ENCODE data around the gene FAU.
A peak's percentile ranks its signal among the peaks of the same experiment; 100 is the strongest.
"Not testable (repeated sequence)": the region's sequence is repeated elsewhere in the genome, so short reads cannot be mapped to it uniquely, and the experiment has no call there.

The FAU gene

GRCh38 chr11:65124480-65125196, 2.7 kb upstream of the FAU start:
- DNase-seq = no peak

- no peak for DNase-seq
These were observed 478 bp downstream of the FAU start for GRCh38 chr11:65121447-65121864.

DNA sequence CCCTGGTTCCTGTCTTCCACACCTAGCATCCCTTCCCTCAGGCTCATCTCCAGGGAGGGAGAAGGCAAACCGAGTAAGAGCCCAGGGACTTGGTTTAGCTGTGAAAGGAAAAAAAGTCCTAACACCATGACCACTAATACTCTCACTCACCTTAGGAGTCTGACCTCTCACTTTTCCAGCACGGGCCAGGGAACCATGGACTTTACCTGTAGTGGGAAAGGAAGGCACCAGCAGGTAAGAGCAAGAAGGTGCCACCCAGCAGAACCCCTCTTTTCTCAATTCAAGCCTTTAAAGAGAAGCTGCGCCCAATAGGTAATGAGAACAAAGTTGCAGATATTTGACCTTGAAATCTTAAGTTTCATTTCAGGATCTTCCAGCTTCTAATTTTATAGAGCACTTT, 1.1 kb downstream of the FAU start:
- DNase-seq = no peak

DNA sequence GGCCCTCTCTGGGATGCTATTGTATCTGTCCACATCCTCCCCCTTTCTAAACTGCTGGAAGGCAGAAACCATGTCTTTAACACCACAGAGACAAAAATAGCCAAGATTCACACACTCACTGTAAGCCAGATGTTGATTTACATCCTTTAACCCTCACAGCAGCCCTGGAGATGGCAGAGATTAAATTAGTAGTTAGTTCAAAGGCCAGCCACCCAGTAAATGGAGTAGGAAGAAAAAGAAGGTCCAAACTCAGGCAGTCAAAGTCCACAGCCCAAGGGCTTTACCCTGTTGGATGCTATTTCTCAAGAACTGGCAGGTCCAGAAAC, 2.3 kb downstream of the FAU start:
- no peak for DNase-seq

GRCh38 chr11:65118891-65119669, 2.9 kb downstream of the FAU start:
- not testable (repeated sequence) for DNase-seq

DNA sequence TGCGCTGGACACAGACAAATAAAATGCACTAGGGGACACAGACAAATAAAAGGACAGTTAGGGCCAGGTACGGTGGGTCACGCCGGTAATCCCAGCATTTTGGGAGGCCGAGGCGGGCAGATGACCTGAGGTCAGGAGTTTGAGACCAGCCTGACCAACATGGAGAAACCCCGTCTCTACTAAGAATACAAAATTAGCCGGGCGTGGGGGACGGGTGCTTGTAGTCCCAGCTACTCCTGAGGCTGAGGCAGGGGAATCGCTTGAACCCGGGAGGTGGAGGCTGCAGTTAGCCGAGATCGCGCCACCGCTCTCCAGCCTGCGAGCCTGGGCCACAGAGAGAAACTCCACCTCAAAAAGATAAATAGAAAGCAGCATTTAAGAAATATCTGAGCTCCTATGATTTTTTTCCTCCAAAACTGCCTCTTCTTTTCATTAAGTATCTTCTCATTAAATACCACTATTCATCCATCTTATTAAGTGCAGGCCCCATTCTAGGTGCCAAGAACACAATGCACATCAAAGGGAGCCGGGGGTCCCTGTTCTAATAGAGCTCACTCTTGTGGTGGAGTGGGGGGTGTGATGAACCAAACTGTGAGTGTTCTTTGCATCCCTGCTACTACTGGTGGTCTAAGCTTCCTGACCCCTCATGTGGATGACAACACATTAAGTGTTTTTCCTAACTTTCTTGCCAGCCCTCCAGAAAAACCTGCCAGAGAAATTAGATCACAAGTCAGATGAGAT, 3.7 kb downstream of the FAU start:
- no peak for DNase-seq

DNA sequence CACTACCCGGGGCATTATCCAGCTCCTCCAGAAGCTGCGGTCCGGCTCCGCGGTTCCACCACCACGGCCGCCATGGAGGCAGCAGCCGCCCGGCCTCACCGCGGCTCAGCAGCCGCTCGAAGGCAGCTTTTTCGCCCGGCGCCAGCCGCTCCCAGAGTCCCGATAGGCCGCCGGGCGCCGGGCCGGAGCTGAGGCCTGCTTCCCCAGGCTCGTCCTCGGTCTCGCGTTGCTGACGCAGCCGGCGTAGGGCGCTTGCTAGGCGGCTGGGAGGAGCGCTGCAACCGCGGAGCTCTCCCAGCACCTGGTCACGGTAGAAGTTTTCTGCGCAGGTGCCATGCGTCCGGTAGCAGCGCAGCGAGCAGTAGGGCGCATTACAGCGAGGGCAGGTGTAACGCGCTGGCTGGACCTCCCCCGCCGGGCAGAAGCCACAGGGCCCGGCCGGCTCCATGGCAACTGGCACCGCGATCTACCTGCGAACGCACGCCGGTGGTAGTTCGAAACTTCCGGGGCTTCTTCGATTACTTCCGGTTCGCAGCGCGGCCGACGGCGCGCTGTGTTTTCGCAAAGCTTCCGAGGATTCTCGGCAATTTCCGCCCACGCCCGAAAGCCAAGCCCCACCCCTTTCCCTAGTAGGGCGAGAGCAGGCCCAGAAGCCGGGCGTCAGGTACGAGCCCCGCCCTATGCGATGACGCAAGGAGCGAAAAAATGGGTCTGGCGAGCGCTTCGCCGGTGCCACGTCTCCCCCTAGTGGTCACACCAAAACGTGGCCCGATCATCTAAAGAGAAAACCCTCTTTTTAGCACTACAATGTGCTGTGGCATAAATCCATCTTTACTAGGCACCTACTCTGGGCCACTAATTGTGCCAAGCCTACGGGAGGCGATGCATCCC, 4.5 kb downstream of the FAU start, which contains the start of gene ZNHIT2:
ZNHIT2 (minus strand) TSS at position 496 of the 891 bp plus-strand sequence; CDS start at position 448, 48 bp downstream.
- peak; percentile 53 to 100 (median 98) for DNase-seq

DNA sequence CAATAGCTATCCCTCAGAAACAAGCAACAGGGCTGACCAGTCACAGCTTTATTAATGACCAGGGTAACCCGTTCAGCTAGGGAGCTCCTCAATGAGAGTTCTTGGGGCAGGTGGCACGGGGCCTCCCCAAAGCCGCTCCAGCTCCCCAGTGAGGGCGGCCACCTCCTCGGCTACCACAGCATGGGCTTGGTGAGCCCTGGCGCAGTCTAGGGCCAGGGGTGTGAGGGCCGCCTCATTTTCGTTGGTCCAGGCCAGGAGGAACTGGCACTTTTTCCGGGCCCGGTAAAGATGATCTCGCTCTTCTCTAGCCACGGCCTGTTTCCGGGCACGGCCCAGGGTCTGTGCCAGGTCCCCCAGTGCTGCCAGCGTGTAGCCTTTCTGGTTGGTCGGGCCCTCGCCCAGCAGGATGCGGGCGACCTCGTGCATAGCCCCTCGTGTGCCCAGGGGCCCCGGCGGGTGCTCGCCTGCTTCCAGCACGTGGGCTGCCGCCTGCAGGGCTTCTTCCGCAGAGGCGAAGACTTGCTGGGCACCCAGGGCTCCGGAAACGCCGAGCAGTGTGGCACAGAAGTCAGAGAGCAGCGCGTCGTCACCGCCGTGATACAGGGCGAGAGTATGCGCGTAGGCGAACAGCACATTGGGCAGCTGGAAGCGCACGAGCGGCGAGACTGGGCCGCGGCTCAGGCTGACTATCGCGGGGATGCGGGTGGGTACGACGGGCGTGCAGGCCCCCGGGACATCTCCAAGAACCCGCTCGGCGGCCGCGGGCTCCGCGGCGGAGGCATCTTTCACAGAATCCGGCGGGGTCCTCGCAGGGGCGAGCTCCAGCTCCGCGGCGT, 5.3 kb downstream of the FAU start:
- DNase-seq = peak in 10 of 56 donors; percentile 20 to 55 (median 42)

DNA sequence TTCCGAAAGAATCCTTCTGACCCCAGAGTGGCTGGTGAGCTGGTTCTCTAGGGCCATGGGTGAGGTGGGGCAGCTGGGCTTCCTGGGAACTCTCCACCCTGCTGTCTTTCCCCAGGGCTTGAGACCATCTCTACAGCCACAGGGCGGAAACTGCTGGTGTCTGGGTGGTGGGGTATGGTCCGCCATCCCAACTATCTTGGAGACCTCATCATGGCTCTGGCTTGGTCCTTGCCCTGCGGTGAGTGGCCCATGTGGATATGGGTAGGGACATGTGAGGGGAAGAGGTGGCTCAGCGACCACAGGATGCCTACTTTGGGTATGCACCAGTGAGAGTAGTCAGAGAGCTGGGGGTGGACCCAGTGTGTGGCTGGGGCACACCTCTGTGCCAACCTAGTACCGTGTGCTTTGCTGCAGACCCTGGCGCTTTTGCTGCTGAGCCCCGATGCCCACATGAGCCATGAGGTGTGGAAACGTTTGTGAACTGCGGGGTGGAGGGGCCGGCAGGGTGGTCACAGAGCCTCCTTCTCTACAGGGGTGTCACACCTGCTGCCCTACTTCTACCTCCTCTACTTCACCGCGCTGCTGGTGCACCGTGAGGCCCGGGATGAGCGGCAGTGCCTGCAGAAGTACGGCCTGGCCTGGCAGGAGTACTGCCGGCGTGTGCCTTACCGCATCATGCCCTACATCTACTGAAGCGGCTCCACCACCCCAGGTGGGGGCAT, 6.4 kb downstream of the FAU start:
- DNase-seq = no peak

DNA sequence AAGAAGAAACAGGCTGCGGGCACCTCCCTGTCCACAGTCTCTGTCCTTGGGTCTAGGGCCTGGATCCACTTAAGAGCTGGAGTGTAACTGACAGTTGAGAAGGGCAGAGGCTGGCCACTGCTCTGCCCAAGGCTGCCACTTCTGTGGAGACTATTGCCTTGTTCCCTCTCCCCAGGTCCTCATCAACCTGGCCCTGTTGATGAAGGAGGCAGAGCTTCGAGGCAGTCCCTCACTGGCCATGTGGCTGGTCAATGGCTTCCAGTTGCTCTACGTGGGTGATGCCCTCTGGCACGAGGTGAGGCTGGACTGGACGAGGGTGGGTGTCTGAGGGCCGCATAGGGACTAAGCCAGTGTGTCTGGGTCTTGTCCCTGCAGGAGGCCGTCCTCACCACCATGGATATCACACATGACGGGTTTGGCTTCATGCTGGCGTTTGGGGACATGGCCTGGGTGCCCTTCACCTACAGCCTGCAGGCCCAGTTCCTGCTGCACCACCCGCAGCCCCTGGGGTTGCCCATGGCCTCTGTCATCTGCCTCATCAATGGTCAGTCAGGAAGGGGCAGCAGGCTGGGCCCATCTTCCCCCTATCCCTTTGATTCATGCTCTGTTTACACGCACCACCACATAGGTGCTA, 7.3 kb downstream of the FAU start:
- no peak for DNase-seq

- no peak for DNase-seq
These were observed 8.1 kb downstream of the FAU start for GRCh38 chr11:65113839-65114238.

GRCh38 chr11:65113361-65113756, 8.6 kb downstream of the FAU start:
- DNase-seq = no peak

GRCh38 chr11:65112546-65113360, 9.2 kb downstream of the FAU start:
- DNase-seq = peak in 41 of 56 donors; percentile 10 to 72 (median 44)

GRCh38 chr11:65111744-65112545, 10.0 kb downstream of the FAU start, which contains the start of gene TM7SF2:
Gene TM7SF2, plus strand, starts transcription at chr11:65111872. Its CDS starts 144 bp downstream, at chr11:65112016.
- peak; percentile 36 to 98 (median 94) for DNase-seq

DNA sequence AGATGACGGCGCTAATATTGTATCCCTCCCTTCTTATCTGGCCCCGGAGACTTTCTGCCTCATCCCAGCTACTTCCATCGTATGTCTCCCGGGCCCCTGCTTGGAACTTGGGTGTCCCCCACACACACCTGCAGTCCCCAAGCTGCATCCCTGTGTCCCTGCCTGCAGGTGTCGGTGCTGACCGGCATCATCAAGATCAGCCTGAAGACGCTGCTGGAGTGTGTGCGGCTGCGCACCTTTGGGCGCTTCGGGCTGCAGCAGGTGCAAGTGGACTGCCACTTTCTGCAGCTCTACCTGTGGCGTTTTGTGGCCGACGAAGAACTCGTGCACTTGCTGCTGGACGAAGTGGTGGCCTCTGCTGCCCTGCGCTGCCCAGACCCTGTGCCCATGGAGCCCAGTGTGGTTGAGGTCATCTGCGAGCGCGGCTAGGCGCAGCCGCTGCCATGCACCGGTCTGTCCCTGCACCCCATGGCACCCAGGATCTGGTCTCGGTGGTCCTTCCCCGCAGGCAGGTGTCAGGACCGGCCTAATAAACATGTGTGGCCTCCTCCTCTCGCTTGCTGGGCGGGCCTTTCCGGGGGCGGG, 10.7 kb downstream of the FAU start:
- DNase-seq = no peak

- DNase-seq = peak; percentile 17 to 91 (median 73)
These were observed 11.5 kb downstream of the FAU start for GRCh38 chr11:65110354-65110861.

Data from amygdala (tissue), 56 donors.